Ascending aorta (tissue), 2 donors: ENCODE results near the gene MEIOSIN. TPM values are rescaled to one million over a fixed set of nuclear protein-coding genes. Genes with fewer than 3 reads are reported as not detected.
A peak's percentile ranks its signal among the peaks of the same experiment; 100 is the strongest.
"Not testable (repeated sequence)": the region's sequence is repeated elsewhere in the genome, so short reads cannot be mapped to it uniquely, and the experiment has no call there.

ENCODE experiments used
- DNase-seq, 2 donors: peaks; one replicate each; pipeline ENCODE4 v3.0.0-alpha.2; 2019; ENCODE audit warnings: low spot score in 2 of 2
- H3K27ac ChIP-seq, 2 donors: fragments of 200-600 bp; sonication (generic); one replicate each; pipeline ENCODE4 v1.5.1; 2016 to 2017; ENCODE audit warnings: mild to moderate bottlenecking in 1 of 2
- H3K27me3 ChIP-seq: fragments of 200-600 bp; sonication (generic); one replicate; pipeline ENCODE4 v1.5.1; 2017
- H3K36me3 ChIP-seq, 2 donors: fragments of 200-600 bp; sonication (generic); one replicate each; pipeline ENCODE4 v1.5.1; 2016
- H3K4me1 ChIP-seq, 2 donors: fragments of 200-600 bp; sonication (generic); one replicate each; pipeline ENCODE4 v1.5.1; 2016 to 2017; ENCODE audit warnings: mild to moderate bottlenecking in 1 of 2
- H3K4me3 ChIP-seq, 2 donors: fragments of 200-600 bp; sonication (generic); one replicate each; pipeline ENCODE4 v1.5.1; 2016 to 2017; ENCODE audit warnings: mild to moderate bottlenecking in 1 of 2
- H3K9me3 ChIP-seq, 2 donors: fragments of 200-600 bp; sonication (generic); one replicate each; pipeline ENCODE4 v1.5.1; 2016
- CTCF ChIP-seq, 3 experiments: fragments of 200-600 bp in 2 of 3; fragments of 450-650 bp in 1 of 3; sonication (generic) in 2 of 3; IDR thresholded peaks; one replicate each; pipeline ENCODE4 v1.5.1; 2016 to 2019; ENCODE audit warnings: antibody characterized with exemption in 3 of 3, mild to moderate bottlenecking in 1 of 3, moderate library complexity in 1 of 3
- intact Hi-C: fragments of 100-400 bp; cut with DNase I; formaldehyde crosslinking; loops from one replicate; pipeline ENCODE4 v1.15.1; 2023
- total RNA-seq: library from RNA; depleted of rRNA; stranded (reverse); fragments of >200 nt; gene quantifications from one replicate; pipeline ENCODE4 v1.1.0, GENCODE V29; 2016

MEIOSIN gene
- total RNA-seq, 1 donor from 2014 or later, result not detected

- intact Hi-C loops, result loop anchor here (1.0 kb wide), 2 partner anchors 8 to 22 kb away; no protein-coding TSS in a partner anchor
Observed at GRCh38 chr19:45792470-45793177, 59.4 kb downstream of the MEIOSIN start, which contains the start of gene DMWD. Gene DMWD, minus strand, starts transcription at chr19:45792845. Its CDS starts 89 bp downstream, at chr19:45792756.

GRCh38 chr19:45793178-45793564 is 59.9 kb downstream of the MEIOSIN start:
- Histone ChIP-seq H3K36me3 (peaks cover 19 to 26% of the 10 kb centered on the region in 2 donors), H3K9me3 (no peaks in the 10 kb centered on the region), H3K27me3 (no peaks in the 10 kb centered on the region), H3K4me3 (peak overlapping the region in 1 of 2 donors; percentile 21), H3K27ac (peak overlapping the region; percentile 30 to 44), H3K4me1 (peaks cover 0 to 10% of the 10 kb centered on the region in 2 donors)
- no peak for TF ChIP-seq CTCF (IDR thresholded peaks at IDR 0.05)
- no peak for DNase-seq
- intact Hi-C loops, result no loop called here

More at GRCh38 chr19:45792470-45793177, 59.4 kb downstream of the MEIOSIN start, which contains the start of gene DMWD:
- no peak for TF ChIP-seq CTCF (IDR thresholded peaks at IDR 0.05)
- H3K27me3 ChIP-seq, result no peaks in the 10 kb centered on the region
- peak within 1 kb of the TSS; percentile 60 to 74 for H3K27ac ChIP-seq
- H3K36me3 ChIP-seq, result peaks cover 19 to 29% of the 10 kb centered on the region in 2 donors
- peak; percentile 95 to 100 for DNase-seq
- H3K9me3 ChIP-seq, result no peaks in the 10 kb centered on the region
- H3K4me3 ChIP-seq, result peak within 1 kb of the TSS; percentile 68 to 87
- peaks cover 0 to 10% of the 10 kb centered on the region in 2 donors for H3K4me1 ChIP-seq

GRCh38 chr19:45793876-45794275 is 60.6 kb downstream of the MEIOSIN start:
- H3K27me3 ChIP-seq, result no peaks in the 10 kb centered on the region
- DNase-seq, result no peak
- no peaks in the 10 kb centered on the region for H3K9me3 ChIP-seq
- no peak overlapping the region for H3K27ac ChIP-seq
- peaks cover 12 to 19% of the 10 kb centered on the region in 2 donors for H3K36me3 ChIP-seq
- peaks cover 0 to 10% of the 10 kb centered on the region in 2 donors for H3K4me1 ChIP-seq
- TF ChIP-seq CTCF (IDR thresholded peaks at IDR 0.05), result no peak
- intact Hi-C loops, result no loop called here
- H3K4me3 ChIP-seq, result no peak overlapping the region

GRCh38 chr19:45794627-45795026 is 61.4 kb downstream of the MEIOSIN start:
- intact Hi-C loops, result no loop called here
- Histone ChIP-seq H3K27me3 (no peaks in the 10 kb centered on the region), H3K4me1 (peaks cover 0 to 10% of the 10 kb centered on the region in 2 donors), H3K9me3 (no peaks in the 10 kb centered on the region), H3K4me3 (no peak overlapping the region), H3K27ac (no peak overlapping the region), H3K36me3 (peaks cover 5 to 11% of the 10 kb centered on the region in 2 donors)
- no peak for TF ChIP-seq CTCF (IDR thresholded peaks at IDR 0.05)
- DNase-seq, result no peak

- no peak overlapping the region for H3K27ac ChIP-seq
- no peak overlapping the region for H3K4me3 ChIP-seq
- H3K27me3 ChIP-seq, result no peaks in the 10 kb centered on the region
- H3K36me3 ChIP-seq, result no peaks in the 10 kb centered on the region
- TF ChIP-seq CTCF (IDR thresholded peaks at IDR 0.05), result peak; percentile 80 to 93 (median 90)
- H3K4me1 ChIP-seq, result no peaks in the 10 kb centered on the region
- no peaks in the 10 kb centered on the region for H3K9me3 ChIP-seq
- intact Hi-C loops, result loop anchor here (1.0 to 2.0 kb wide), 3 partner anchors 16 to 106 kb away; partner anchors contain the start of genes DMPK and QPCTL
- peak in 1 of 2 donors; percentile 86 for DNase-seq
Observed at GRCh38 chr19:45798995-45799517, 65.8 kb downstream of the MEIOSIN start.

GRCh38 chr19:45799541-45799940 is 66.3 kb downstream of the MEIOSIN start:
- not testable (repeated sequence) for H3K4me3 ChIP-seq, H3K9me3 ChIP-seq, H3K27me3 ChIP-seq, DNase-seq, H3K27ac ChIP-seq, H3K4me1 ChIP-seq, H3K36me3 ChIP-seq
- intact Hi-C loops, result loop anchor here (1.0 to 2.0 kb wide), 3 partner anchors 17 to 107 kb away; partner anchors contain the start of genes DMPK and QPCTL
